Activated CD8-positive, alpha-beta T cell treated with anti-CD3 and anti-CD28 coated beads for 36 hours (primary cell): ENCODE results near the gene PARD6B. TPM values are rescaled to one million over a fixed set of nuclear protein-coding genes. Genes with fewer than 3 reads are reported as not detected.

Experiments used
- ATAC-seq: fragments of 200-7000 bp; cut with Tn5 transposase; one replicate; pipeline ENCODE4 v1.10.0; 2021; ENCODE audit warnings: mild to moderate bottlenecking, moderate library complexity
- CTCF ChIA-PET: fragments of 350-600 bp; sonication (Branson Sonifier 250); formaldehyde crosslinking; loops from one replicate; lab custom pipeline; 2021; ENCODE audit warnings: antibody characterized with exemption; lab: Charles Lee
- POLR2A ChIA-PET: fragments of 350-600 bp; sonication (Branson Sonifier 250); formaldehyde crosslinking; loops from one replicate; lab custom pipeline; 2021; ENCODE audit warnings: antibody characterized with exemption; lab: Charles Lee
- DNase-seq: peaks from one replicate; pipeline ENCODE4 v3.0.0-alpha.2; 2020
- H3K27ac Mint-ChIP-seq: one replicate; pipeline ENCODE4 v1.8.0; 2021; ENCODE audit warnings: mild to moderate bottlenecking, mixed read lengths
- H3K27me3 Mint-ChIP-seq: one replicate; pipeline ENCODE4 v1.8.0; 2021; ENCODE audit warnings: mixed read lengths
- H3K36me3 Mint-ChIP-seq: one replicate; pipeline ENCODE4 v1.8.0; 2021; ENCODE audit warnings: low read depth, mixed read lengths
- H3K4me1 Mint-ChIP-seq: one replicate; pipeline ENCODE4 v1.8.0; 2021; ENCODE audit warnings: low read depth, mixed read lengths
- H3K4me3 Mint-ChIP-seq: one replicate; pipeline ENCODE4 v1.8.0; 2021; ENCODE audit warnings: mild to moderate bottlenecking, moderate library complexity, mixed read lengths
- H3K9me3 Mint-ChIP-seq: one replicate; pipeline ENCODE4 v1.8.0; 2021; ENCODE audit warnings: mixed read lengths
- intact Hi-C: fragments of 100-400 bp; cut with micrococcal nuclease; formaldehyde crosslinking; loops from one replicate; pipeline ENCODE4 v1.10.0; 2022
- total RNA-seq, 2 experiments: library from RNA; stranded (reverse); gene quantifications; one replicate each; pipeline ENCODE4 v1.2.3, GENCODE V29; 2021
- TF ChIP-seq, protein P1 (sequence below): fragments of 200-600 bp; IDR thresholded peaks from one replicate; pipeline ENCODE4 v1.8.0; 2022; ENCODE audit warnings: antibody characterized with exemption, mild to moderate bottlenecking

The PARD6B gene
- total RNA-seq, 2 experiments from 2014 or later = 4.7 to 6.6 TPM

- no peak for DNase-seq
- intact Hi-C loops = no loop called here
- TF ChIP-seq, protein P1, sequence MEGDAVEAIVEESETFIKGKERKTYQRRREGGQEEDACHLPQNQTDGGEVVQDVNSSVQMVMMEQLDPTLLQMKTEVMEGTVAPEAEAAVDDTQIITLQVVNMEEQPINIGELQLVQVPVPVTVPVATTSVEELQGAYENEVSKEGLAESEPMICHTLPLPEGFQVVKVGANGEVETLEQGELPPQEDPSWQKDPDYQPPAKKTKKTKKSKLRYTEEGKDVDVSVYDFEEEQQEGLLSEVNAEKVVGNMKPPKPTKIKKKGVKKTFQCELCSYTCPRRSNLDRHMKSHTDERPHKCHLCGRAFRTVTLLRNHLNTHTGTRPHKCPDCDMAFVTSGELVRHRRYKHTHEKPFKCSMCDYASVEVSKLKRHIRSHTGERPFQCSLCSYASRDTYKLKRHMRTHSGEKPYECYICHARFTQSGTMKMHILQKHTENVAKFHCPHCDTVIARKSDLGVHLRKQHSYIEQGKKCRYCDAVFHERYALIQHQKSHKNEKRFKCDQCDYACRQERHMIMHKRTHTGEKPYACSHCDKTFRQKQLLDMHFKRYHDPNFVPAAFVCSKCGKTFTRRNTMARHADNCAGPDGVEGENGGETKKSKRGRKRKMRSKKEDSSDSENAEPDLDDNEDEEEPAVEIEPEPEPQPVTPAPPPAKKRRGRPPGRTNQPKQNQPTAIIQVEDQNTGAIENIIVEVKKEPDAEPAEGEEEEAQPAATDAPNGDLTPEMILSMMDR = no peak
- Mint-ChIP-seq H3K4me1 (no peaks in the 10 kb centered on the region), H3K9me3 (no peaks in the 10 kb centered on the region), H3K27ac (no peak overlapping the region), H3K36me3 (no peaks in the 10 kb centered on the region), H3K4me3 (no peak overlapping the region), H3K27me3 (peaks cover 7% of the 10 kb centered on the region)
- CTCF ChIA-PET = interaction anchor here (1.9 kb wide), 1 partner anchor 33 kb away, joined by 7 read pairs; no protein-coding TSS in a partner anchor
- POLR2A ChIA-PET = no interaction called here
- ATAC-seq = no peak
Observed at GRCh38 chr20:50716518-50716917, 14.9 kb upstream of the PARD6B start.

DNA sequence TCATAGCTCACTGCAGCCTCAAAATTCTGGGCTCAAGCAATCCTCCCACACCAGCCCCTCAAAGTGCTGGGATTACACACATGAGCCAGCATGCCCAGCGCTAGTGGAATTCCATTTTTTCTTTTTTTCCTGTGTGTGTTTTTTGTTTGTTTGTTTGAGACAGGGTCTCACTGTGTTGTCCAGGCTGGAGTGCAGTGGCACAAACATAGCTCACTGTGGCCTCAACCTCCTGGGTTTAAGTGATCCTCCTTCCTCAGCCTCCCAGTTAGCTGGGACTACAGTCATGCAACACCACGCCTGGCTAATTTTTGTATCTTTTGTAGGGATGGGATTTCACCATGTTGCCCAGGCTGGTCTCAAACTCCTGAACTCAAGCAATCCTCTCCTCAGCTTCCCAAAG is 14.1 kb upstream of the PARD6B start:
- POLR2A ChIA-PET = interaction anchor here (1.9 kb wide), 1 partner anchor 17 kb away, joined by 4 read pairs; no protein-coding TSS in a partner anchor
- intact Hi-C loops = no loop called here
- DNase-seq (no peak), ATAC-seq (no peak)
- CTCF ChIA-PET = interaction anchor here (1.9 kb wide), 1 partner anchor 32 kb away, joined by 7 read pairs; no protein-coding TSS in a partner anchor
- H3K27me3 Mint-ChIP-seq = peaks cover 5% of the 10 kb centered on the region
- no peak overlapping the region for H3K27ac Mint-ChIP-seq
- H3K9me3 Mint-ChIP-seq = no peaks in the 10 kb centered on the region
- H3K4me3 Mint-ChIP-seq = no peak overlapping the region
- H3K36me3 Mint-ChIP-seq = no peaks in the 10 kb centered on the region
- TF ChIP-seq, protein P1 = no peak
- H3K4me1 Mint-ChIP-seq = no peaks in the 10 kb centered on the region

DNA sequence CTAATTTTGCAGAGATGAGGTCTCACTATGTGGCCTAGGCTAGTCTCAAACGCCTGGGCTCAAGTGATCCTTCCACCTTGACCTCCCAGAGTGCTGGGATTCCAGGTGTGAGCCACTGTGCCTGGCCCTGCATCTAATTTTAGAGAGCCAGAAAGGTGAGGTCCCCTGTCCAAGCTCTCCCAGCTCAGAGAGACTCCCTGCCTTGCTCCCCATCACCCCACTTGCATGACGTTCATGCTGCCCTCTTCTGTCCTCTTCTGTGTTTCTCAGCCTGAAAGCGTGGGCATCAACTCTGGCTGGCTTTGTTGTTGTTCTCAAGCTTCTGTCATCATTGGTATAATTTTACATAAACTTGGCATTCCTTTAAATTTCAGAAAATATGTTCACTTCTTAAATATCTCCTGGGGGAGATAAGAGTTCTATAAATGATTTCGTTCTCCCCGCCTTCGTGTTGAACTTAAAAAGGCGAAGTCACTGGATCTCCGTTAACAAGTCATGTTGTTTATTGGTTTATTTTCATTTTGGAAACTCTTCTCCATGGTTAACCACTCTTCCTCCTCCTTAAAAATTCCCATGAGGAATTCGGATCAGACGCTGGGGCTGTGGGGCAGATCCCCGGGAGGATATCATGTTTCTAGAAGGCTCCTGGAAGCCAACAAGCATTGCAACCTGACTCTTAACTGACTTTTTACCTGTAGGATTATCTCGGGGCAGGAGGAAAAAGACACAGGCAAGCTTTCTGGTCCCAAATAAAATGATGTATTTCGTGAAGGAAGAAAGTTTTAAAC is 13.2 kb upstream of the PARD6B start:
- Mint-ChIP-seq H3K4me3 (no peak overlapping the region), H3K36me3 (no peaks in the 10 kb centered on the region), H3K27ac (no peak overlapping the region), H3K27me3 (peaks cover 3% of the 10 kb centered on the region), H3K4me1 (no peaks in the 10 kb centered on the region), H3K9me3 (no peaks in the 10 kb centered on the region)
- ATAC-seq (no peak), DNase-seq (no peak)
- TF ChIP-seq, protein P1 = no peak
- ChIA-PET POLR2A (interaction anchor here (1.9 kb wide), 1 partner anchor 16 kb away, joined by 4 read pairs; no protein-coding TSS in a partner anchor), CTCF (interaction anchor here (0.9 to 1.9 kb wide), 3 partner anchors 9 to 55 kb away, joined by 3 to 7 read pairs (median 4); no protein-coding TSS in a partner anchor)
- intact Hi-C loops = no loop called here

DNA sequence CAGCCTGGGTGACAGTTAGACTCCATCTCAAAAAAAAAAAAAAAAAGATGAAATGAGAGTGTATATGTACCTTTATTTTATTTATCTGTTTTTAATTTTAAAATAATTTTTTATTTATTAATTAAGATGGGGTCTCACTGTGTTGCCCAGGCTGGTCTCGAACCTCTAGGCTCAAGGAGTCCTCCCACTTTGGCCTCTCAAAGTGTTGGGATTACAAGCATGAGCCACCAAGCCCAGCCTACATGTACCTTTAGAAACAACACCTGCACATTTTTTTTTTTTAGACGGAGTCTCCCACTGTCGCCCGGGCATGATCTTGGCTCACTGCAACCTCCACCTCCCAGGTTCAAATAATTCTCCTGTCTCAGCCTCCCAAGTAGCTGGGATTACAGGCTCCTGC is 12.1 kb upstream of the PARD6B start:
- ATAC-seq = no peak
- POLR2A ChIA-PET = no interaction called here

More for the DNA sequence above, 12.1 kb upstream of the PARD6B start:
- no peaks in the 10 kb centered on the region for H3K4me1 Mint-ChIP-seq
- no peak overlapping the region for H3K4me3 Mint-ChIP-seq
- TF ChIP-seq, protein P1 = no peak
- no peak for DNase-seq
- intact Hi-C loops = no loop called here
- H3K9me3 Mint-ChIP-seq = no peaks in the 10 kb centered on the region
- no peaks in the 10 kb centered on the region for H3K27me3 Mint-ChIP-seq
- CTCF ChIA-PET = interaction anchor here (1.4 kb wide), 1 partner anchor 56 kb away, joined by 4 read pairs; no protein-coding TSS in a partner anchor
- H3K36me3 Mint-ChIP-seq = no peaks in the 10 kb centered on the region
- no peak overlapping the region for H3K27ac Mint-ChIP-seq
